M059J (cell line): ENCODE data around the gene CDH4. TPM values are rescaled to one million over a fixed set of nuclear protein-coding genes. Genes with fewer than 3 reads are reported as not detected.
"Not testable (repeated sequence)": the region's sequence is repeated elsewhere in the genome, so short reads cannot be mapped to it uniquely, and the experiment has no call there.

Experiments used
- DNase-seq: peaks from one replicate; pipeline ENCODE4 v3.0.0-alpha.2; 2012; ENCODE audit warnings: low read depth
- total RNA-seq: library from RNA; depleted of rRNA; stranded (reverse); fragments of >200 nt; shearing (Covaris generic); gene quantifications from 2 replicates; pipeline ENCODE4 v1.2.3, GENCODE V29; 2014

The CDH4 gene
- total RNA-seq, 1 experiment from 2014 or later: 7.8 TPM

DNA sequence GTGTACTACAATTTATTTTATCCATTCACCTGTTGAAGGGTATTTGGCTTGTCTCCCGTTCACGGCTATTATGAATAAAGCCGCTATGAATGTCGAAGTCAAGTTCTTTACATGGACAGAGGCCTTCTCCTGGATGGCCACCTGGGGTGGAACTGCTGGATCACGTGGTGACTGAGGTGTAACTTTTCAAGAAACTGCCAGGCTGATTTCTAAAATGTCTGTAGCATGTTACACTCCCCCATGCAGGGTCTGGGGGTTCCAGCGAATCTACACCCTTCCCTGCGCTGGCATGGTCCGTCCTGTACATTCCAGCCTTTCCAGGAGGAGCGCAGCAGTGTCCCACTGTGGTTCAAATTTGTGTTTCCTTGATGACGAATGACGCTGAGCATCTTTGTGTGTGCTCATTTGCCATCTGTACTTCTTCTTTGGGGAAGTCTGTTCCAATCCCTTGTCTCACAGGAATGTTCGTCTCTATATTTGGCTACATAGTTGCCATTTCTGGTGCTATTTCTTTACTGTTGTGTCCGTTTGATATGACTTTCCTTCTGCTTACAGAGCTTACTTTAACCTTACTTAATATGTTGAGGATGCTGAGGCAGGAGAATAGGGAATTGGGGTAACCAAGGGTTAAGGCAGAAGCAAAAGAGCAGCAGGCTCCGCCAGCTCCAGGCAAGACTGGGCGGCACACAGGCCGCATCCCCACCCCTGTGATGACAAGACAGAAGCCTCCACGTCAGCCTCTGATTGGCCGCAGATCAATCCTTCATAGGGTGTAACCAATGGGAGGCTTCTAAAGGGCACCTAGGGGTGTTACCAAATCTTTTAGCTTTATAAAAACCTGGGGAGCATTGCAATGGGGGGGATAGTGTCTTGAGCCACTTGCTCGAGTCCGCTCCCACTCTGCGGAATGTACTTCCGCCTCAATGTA, 707.0 kb downstream of the CDH4 start:
- DNase-seq: no peak

DNA sequence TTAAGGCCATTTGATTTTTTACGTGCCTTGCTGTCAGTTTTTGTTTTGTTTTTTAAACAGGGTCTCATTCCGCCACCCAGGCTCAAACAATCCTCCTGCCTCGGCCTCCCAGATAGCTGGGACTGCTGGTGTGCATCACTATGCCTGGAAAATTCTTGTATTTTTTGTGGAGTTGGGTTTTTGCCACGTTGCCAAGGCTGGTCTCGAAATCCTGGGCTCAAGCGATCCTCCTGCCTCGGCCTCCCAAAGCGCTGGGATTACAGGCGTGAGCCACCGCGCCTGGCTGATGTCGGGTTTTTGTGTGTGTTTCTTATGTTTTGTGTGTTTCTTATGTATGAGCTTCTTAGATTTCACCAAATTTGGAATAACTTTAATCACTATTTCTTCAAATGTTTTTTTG, 708.8 kb downstream of the CDH4 start:
- DNase-seq: no peak

DNA sequence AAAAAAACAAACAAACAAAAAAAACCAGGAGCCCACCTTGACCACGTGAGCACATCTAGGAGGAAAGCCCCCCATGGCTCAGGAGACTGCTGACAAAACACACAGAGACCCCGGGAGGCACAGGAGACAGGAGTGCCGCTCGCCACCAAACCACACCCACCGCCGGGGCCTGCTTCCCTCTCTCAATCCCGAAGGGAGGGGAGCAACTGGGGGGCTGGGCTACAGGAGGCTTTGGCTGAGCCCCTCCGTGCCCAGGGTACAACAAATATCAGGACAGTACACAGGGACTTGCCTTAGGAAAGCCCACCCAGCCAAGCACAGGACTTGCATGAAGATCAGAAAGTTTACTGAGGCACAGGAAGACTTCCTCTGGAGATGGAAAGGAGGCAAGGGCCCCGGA, 711.1 kb downstream of the CDH4 start:
- no peak for DNase-seq

DNA sequence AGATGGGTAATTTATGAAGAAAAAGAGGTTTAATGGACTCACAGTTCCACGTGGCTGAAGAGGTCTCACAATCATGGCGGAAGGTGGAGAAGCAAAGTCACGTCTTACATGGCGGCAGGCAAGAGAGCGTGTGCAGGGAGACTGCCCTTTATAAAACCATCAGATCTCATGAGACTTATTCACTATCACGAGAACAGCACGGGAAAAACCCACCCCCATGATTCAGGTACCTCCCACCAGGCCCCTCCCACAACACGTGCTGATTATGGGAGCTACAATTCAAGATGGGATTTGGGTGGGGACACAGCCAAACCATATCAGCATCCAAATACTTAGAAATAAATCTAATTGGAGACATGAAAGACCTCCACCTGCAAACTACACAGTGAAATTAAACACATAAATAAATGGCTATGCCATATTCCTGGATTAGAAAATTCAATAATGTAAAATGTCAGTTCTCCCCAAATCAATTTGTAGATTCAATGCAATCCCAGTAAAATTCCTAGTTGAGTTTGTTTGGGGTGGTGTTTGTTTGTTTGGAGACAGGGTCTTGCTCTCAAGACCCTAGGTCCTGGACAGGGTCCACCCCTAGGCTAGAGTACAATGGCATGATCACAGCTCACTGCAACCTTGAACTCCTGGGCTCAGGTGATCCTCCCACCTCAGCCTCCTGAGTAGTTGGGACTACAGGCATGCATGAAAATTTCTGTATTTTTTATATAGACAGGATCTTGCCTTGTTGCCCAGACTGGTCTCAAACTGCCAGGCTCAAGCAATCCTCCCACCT, 712.0 kb downstream of the CDH4 start:
- DNase-seq: no peak

DNA sequence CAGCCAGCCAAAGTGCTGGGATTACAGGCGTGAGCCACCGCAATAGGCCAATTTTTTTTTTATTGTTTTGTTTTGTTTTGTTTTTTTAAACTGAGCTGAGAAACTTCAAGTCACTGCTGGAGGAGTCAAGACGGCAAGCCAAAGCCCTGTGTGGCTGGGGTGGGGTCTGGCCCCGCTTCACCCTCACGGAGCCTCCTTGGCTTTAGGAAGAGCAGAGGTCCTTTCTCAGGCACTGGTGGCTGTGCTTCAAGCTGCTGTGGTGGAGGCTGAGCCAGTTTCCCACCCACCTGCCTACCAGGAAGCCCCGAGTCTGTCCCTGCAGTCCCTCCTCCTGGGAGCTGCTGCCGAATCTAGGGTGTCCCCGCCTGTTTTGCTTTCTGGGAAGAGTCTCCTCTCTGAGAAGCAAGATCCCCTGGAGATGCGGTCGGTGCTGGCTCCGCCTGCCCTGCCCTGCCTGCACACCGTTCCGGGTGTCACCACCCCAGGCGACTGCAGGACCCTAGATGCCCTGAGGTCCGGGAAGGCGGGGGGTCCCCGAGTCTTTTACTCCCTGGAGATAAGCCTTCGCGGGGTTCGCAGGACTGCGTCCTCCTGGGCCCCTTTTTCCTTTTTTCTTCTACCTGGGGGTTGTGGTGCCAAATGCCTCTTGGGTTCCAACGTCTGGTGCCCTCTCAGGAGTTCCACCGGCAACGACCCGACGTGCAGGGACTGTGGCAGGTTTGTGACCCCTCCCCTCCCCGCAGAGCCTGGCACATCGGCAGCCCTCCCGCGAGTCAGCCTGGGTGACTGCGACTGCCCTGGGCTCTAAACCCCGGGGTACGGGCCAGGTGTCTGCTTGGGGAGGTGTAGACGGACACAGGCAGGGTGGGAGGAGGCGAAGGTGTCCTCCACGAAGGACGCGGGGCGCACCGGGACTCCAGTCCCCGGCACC, 712.9 kb downstream of the CDH4 start:
- DNase-seq: no peak

DNA sequence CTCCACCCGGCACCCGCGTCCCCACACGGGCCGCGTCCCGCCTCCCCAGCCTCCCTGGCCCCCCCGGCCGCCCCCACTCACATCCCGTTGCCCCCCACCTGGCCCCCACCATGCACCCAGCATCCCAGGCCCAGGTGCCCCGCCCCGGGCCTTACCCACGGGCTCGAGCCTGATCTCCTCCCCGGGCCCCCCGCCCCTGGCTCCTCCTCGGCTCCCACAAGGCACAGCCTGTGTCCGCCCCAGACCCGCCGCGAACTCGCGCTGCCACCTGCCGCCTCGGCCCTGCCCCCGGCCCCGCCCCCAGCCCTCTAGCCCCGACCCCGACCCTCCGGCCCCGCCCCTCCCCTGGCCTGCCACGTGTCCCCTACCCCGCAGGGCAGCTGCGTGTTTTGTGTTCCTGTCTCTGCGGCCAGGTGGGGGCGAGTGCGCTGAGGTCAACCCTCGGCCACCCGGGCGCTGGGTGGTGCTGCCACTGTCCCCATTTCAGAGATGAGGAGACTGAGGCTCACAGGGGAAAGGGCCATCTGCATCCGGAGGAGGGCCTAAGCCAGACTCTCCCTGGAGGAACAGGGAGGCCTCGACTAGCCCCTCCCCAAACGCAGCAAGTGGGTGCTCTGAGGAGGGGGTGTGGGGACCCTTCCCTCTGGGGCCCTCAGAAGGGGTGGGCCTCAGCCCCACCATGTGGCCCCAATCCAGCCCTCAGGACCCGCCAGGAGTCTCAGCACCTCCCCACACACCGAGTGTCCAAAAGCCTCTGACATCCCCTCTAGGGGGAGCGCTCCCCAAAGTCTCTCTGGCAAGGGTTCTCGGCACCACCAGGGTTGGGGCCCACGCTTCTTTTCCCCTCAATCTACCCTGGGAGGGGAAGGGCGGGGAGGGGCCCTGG, 713.8 kb downstream of the CDH4 start:
- no peak for DNase-seq

DNA sequence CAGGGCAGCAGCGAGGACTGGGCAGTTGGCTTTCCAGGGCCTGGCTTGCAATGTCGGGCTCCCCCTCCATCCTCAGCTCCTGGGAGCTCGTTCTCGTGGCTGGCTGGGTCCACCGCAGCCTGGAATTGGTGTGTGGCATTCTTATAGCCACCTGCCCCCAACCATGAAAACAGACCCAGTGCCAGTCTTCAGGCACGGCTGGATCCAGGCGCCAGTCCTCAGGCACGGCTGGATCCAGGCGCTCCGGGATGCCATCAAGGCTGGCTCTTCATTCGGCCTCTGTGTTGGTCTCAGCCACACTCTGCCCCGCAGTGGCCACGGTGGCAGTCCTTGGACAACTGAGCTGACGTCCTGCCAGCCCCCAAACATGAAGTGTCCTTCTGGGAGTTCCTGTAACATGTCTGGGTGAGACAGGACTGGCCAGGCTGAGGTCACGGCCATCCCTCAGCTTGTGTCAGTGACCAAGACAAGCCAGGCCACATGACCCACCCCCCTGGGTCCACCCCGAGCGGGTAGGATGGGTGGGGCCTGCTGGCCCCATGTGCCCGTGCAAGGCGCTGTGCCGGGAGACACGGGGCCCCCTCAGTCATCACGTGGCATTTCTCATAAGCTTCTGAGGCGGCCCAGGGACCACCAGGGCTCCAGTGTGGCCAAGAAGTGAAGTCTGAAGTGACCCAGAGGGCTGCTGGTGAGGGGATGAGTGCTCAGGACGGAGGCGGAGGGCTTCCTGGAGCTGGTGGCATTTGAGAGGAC, 714.6 kb downstream of the CDH4 start:
- no peak for DNase-seq

DNA sequence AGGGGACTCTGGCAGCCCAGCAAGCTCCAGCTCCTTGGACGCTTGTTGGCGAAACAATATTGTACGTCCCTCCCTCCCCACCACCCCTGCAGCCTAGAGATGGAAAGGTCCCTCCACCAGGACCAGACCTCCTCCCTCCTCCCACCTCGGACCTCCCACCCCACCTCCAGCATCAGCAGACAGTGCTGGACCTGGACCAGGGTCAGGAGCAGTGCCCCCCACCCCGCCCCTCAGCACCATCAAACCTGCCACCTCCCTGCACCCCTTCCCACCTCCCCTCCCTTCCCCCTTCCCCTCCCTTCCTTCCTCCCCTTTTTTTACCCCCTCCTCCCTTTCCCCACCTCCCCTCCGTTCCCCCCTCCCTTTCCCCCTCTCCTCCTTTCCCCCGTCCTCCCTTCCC, 715.2 kb downstream of the CDH4 start:
- DNase-seq: no peak

DNA sequence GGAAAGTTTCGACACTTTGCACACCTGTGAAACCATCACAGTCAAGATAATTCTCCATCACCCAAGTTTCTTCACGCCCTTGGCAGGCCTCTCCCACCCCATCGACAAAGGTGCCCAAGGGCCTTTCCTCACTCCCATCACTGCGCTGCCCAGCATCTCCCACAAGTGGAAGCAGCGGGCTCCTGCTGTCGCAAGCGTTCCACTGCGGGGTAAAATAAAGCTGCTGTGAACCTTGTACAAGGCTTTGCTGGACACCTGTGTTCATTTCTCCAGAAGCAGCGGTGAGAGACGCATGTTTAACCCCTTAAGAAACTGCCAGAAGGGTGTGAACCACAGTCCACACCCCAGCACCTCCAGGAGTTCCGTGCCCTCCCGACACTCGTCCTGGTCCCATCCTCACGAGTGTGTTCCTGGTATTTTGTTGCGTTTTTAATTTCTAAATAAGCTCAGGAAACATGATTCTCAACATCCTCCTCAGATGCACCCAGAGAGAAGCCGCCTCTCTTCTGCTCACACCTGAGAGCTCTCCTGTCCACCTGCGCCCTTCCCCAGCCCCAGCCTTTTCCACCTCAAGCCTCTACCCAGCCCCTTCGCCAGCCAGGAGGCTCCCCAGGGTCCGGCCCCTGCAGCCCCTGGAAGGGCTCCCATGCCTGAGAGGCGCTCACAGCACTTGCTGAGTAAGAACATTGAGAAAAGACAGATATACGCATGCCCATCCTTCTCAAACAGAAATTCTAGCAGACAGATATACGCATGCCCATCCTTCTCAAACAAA, 716.2 kb downstream of the CDH4 start:
- no peak for DNase-seq

DNA sequence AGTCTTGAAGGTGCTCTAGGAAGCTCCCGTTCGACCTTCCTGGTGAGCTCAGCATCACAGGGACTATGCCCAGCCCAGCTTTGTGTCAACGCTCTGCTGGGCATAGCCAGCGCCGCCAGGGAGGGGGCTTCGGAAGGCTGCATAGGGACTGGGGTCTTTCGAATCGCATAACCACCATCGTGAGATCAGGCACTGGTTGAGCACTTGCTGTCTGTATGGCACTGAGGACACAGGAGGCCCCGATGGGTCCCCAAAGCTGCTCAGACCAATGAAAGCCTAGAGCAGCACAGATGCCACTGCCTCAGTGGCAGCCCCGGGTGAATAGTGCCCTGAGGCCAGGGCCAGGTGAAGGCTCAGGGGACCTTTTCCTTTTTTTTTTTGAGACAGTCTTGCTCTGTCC, 716.9 kb downstream of the CDH4 start:
- DNase-seq: no peak

DNA sequence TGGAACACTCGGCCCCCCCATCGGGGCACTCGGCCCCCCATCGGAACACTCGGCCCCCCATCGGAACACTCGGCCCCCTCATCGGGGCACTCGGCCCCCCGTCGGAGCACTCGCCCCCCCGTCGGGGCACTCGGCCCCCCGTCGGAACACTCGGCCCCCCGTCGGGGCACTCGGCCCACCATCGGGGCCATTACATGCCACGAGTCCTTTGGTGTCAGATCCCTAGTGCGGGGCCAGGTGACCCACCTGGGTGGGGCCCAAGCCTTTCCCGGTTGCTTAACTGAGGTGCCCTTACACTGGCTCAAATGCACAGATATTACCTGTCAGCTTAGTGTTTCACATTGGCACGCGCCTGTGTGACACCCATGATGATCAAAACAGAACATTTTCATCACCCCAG, 717.7 kb downstream of the CDH4 start:
- no peak for DNase-seq

DNA sequence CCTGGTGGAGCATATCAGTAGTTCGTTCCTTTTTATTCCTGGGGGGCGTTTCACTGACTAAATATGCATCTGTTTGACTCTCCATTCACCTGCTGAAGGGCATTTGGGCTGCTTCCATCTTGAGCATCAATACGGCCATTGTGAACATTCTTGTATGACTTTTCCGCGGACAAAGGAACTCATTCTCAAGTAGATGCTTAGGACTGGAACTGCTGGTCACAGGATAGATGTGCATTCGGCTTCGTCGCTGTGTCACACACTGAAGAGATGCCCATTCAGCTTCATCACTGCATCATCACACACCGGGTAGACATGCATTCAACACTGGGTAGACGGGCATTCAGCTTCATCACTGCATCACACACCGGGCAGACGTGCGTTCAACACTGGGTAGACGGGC, 718.3 kb downstream of the CDH4 start:
- no peak for DNase-seq

DNA sequence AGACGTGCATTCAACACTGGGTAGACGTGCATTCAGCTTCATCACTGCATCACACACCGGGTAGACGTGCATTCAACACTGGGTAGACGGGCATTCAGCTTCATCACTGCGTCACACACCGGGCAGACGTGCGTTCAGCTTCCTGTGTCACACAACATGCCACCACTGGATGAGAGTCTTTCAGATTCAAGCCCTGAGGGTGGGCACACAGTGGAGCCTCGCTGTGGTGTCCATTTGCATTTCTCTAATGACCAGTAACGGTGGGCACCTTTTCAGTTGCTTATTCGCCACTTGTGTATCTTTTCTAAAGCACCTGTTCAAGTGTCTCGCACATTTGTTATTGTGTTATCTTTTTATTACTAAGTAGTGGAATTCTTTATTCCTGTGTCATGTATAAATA, 719.5 kb downstream of the CDH4 start:
- DNase-seq: not testable (repeated sequence)

DNA sequence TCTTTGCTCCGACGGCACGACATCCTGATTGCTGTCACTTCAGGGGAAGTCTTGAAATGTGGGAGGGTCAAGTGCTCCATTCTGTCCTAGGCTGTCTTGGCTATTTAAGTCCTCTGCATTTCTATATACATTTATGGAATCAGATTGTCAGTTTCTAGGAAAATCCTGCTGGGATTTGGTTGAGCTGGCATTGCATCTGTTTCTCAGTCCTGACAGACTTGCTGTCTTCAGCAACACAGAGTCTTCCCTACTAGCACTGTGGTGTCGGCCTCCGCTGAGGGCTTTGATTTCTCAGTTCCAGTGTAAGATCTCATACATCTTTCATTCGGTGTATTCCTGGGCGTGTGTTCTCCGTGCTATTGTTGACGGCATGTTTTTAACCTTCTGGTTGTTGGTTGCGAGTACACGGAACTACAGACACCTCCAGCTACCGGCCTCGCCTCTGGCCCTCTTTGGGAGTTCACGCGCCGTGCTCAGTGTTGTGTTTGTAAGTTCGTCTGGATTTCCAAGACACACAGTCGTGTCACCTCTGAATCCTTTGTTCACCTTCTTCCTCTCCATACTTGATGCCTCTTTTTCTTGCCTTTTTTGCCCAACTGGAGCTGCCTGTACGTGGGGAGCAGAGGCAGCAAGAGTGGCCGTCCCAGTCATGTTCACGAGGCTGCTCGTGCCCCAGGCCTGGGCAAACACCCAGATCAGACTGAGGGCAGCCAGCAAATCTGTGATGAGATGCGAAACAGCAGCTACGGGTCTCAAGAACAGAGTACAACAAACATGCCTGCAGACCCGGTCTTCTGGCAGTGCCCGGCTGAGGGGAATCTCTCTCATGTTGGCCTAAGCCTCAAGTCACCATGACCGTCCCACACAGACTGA, 720.8 kb downstream of the CDH4 start:
- DNase-seq: no peak

DNA sequence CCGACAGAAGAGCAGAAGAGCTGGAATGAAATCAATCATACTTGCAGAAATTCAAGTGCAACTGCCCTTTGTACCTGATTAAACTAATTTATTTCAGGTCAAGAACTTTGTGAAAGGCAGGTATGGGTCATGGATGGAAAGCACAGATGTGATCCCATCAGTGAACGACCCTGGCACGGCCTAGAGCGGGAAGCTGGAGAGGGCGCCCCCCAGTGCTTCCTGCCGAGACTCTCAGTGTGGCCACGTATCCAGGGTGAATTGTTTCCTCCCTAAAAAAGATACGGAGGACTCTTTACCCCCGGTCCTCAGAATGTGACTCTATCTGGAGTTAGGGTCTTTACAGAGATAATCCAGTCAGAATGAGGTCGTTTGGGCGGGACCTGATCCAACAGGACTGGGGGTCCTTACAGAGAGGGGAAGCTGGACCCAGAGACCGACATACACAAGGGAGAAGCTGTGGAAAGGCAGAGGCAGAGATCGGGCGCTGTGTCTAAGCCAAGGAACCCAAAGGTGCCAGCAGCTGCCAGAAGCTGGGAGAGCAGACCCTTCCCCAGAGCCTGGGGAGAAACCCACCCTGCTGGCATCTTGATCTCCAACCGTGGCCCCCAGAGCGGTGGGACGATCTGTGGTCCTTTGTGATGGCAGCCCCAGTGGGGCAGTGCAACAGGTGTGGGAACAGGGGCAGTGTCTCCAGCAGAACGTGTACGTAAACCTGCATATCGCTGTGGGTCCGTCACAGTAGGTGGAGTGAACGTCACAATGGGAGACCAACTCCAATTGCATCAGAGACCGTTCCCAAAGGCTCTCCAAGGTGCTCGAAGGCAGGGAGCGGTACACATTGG, 721.7 kb downstream of the CDH4 start:
- DNase-seq: no peak

DNA sequence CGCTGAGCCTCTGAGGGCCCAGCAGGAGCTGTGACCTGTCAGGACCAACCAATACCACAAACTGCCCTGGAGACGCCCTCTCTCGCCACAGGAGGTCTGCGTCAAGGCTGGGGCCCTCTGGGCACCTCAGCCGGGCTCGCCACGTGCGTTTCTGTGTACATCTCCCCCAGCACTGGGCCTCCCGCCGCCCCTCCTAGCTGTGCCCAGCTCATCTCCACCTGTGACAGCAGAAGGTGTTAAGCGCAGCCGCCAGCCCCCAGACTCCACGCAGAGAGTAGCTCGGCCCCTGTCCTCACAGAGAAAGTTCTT, 722.2 kb downstream of the CDH4 start:
- no peak for DNase-seq

DNA sequence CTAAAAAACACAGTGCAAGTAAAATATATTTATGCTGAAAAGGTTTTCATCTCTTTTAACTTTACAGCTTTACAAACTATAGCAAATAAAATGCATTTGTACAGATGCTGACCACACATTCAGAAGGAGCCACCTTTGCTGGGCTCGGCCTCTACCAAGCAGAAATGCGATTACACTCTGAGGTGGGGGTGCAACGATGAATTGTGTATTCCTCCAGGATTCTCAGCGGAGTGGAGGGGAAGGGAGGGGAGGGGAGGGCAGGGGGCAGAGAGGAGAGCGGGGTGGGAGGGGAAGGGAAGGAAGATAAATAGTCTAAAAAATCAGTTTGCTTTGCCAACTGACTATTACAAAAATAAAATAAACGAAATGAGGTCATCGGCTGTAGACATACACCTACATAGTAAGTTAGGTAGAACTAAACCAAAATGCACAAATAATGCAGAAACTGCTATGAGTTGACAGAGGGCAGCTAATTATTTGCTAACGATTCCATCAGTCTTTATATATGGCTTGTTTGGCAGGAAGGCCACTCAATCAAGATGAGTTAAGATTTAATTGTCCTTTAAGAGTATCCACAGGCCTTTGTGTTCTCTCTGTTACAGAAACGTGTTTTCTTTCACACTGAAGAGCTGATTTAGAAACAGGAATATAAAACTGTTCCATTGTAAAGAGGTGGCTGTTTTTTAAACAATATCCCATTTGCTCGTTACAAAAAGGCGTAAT, 723.5 kb downstream of the CDH4 start:
- DNase-seq: no peak
